Activated naive CD4-positive, alpha-beta T cell treated with anti-CD3 and anti-CD28 coated beads, Interleukin-2, amount 50 U/mL, for 24 hours (primary cell): Measurements from ENCODE around the gene KLF16.

Experiments used
- H3K27ac Mint-ChIP-seq: one replicate; pipeline ENCODE4 v1.8.0; 2021; ENCODE audit warnings: mild to moderate bottlenecking, mixed read lengths
- H3K27me3 Mint-ChIP-seq: one replicate; pipeline ENCODE4 v1.8.0; 2021; ENCODE audit warnings: mixed read lengths
- H3K36me3 Mint-ChIP-seq: one replicate; pipeline ENCODE4 v1.8.0; 2021; ENCODE audit warnings: mixed read lengths
- H3K4me1 Mint-ChIP-seq: one replicate; pipeline ENCODE4 v1.8.0; 2021; ENCODE audit warnings: mixed read lengths
- H3K4me3 Mint-ChIP-seq: one replicate; pipeline ENCODE4 v1.8.0; 2021; ENCODE audit warnings: mild to moderate bottlenecking, mixed read lengths
- H3K9me3 Mint-ChIP-seq: one replicate; pipeline ENCODE4 v1.8.0; 2021; ENCODE audit warnings: mixed read lengths

The KLF16 gene

GRCh38 chr19:1845642-1846041 lies 17.7 kb downstream of the KLF16 start:
- H3K4me3 Mint-ChIP-seq = peak overlapping the region; percentile 91
- peaks cover 71% of the 10 kb centered on the region for H3K4me1 Mint-ChIP-seq

GRCh38 chr19:1845125-1845515 lies 18.3 kb downstream of the KLF16 start:
- Mint-ChIP-seq H3K27ac (no peak overlapping the region), H3K9me3 (no peaks in the 10 kb centered on the region), H3K27me3 (no peaks in the 10 kb centered on the region), H3K4me3 (no peak overlapping the region), H3K4me1 (peaks cover 72% of the 10 kb centered on the region), H3K36me3 (no peaks in the 10 kb centered on the region)

More at GRCh38 chr19:1845642-1846041, 17.7 kb downstream of the KLF16 start:
- Mint-ChIP-seq H3K9me3 (no peaks in the 10 kb centered on the region), H3K27ac (no peak overlapping the region), H3K27me3 (no peaks in the 10 kb centered on the region), H3K36me3 (no peaks in the 10 kb centered on the region)

GRCh38 chr19:1844513-1845124 lies 18.8 kb downstream of the KLF16 start:
- no peak overlapping the region for H3K27ac Mint-ChIP-seq
- peaks cover 72% of the 10 kb centered on the region for H3K4me1 Mint-ChIP-seq
- no peaks in the 10 kb centered on the region for H3K27me3 Mint-ChIP-seq
- no peaks in the 10 kb centered on the region for H3K36me3 Mint-ChIP-seq
- no peaks in the 10 kb centered on the region for H3K9me3 Mint-ChIP-seq
- H3K4me3 Mint-ChIP-seq = no peak overlapping the region

DNA sequence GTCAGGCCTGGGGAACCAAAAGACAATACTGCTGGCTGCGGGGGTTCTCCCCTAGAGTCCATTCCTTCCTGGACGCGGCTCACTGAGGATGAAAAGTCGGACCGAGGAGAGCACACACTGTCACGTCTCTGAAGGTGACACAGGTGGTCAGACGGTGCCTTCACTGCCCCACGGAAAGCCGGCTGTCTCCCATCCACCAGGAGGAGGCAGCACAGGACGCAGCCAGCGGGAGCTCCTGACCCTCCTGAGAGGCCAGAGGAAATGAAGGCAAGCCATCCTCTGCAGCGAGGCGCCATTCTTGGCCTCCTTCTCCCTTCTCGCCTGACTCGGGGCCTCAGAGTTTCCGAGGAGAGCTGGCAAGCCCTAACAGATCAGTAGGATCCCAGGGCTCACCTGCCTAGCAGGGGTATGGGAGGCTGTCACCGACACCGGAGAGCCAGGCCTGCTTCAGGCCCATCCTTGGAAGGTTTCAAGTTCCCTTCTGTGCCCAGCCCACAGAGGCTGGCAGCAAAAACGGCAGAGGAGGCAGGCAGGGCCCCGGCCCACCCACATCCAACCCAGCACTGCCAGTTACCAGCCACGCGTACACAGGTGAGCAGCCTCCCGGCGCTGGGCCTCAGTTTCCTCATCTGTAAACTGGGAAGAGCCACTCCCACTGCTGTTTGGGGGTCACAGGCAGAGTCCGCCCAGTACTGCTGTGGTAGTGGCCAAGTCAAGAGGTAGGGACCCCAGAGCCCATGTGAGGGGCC lies 19.6 kb downstream of the KLF16 start:
- no peaks in the 10 kb centered on the region for H3K36me3 Mint-ChIP-seq
- H3K27ac Mint-ChIP-seq = no peak overlapping the region
- peak overlapping the region; percentile 26 for H3K4me3 Mint-ChIP-seq
- no peaks in the 10 kb centered on the region for H3K27me3 Mint-ChIP-seq
- H3K4me1 Mint-ChIP-seq = peaks cover 66% of the 10 kb centered on the region
- H3K9me3 Mint-ChIP-seq = no peaks in the 10 kb centered on the region

DNA sequence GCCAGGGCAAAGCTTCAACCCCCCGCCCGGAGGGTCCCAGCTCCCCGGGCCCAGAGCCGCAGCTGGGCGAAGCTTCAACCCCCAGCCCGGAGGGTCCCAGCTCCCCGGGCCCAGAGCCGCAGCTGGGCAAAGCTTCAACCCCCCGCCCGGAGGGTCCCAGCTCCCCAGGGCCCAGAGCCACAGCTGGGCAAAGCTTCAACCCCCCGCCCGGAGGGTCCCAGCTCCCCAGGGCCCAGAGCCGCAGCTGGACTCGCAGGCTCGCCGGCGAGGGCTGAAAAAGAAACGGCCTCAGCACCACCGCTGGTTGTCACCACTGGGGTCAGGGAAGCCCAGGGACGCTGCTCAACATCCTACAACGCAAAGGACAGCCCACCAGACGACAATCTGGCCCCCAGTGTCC lies 20.3 kb downstream of the KLF16 start:
- no peaks in the 10 kb centered on the region for H3K9me3 Mint-ChIP-seq
- no peak overlapping the region for H3K27ac Mint-ChIP-seq
- H3K27me3 Mint-ChIP-seq = no peaks in the 10 kb centered on the region
- H3K36me3 Mint-ChIP-seq = no peaks in the 10 kb centered on the region
- no peak overlapping the region for H3K4me3 Mint-ChIP-seq
- H3K4me1 Mint-ChIP-seq = peaks cover 64% of the 10 kb centered on the region

GRCh38 chr19:1841209-1841924 lies 22.0 kb downstream of the KLF16 start:
- Mint-ChIP-seq H3K4me1 (peaks cover 59% of the 10 kb centered on the region), H3K27ac (no peak overlapping the region), H3K4me3 (no peak overlapping the region), H3K27me3 (no peaks in the 10 kb centered on the region), H3K9me3 (no peaks in the 10 kb centered on the region), H3K36me3 (no peaks in the 10 kb centered on the region)

DNA sequence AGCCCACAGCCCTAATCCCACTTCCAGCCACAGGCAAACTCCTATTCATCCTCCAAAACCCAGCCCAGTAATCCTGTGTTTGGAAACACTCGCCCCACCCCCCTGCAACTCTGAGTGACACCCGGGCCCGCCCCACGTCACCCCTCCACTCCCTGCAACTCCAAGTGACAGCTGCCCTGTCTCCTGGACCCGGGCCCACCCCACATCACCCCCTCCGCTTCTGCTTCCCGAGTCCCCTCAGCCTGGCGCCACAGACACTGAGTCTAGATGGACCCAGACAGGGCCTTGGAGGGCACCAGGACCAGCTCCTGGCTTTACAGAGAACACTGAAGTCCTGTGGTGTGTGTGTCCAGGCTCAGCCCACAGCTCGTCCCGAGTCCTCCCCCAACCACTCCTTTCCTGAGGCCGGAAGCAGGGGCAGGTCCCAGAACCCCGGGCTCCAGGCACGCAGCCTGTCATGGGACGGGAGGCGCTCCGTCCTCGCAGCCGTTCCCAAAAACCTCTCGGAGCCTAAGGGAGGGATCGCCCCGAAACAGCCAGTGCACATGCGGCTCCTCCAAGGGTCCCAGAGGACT lies 22.8 kb downstream of the KLF16 start:
- Mint-ChIP-seq H3K9me3 (no peaks in the 10 kb centered on the region), H3K27me3 (no peaks in the 10 kb centered on the region), H3K4me1 (peaks cover 56% of the 10 kb centered on the region), H3K4me3 (no peak overlapping the region), H3K27ac (no peak overlapping the region), H3K36me3 (no peaks in the 10 kb centered on the region)

DNA sequence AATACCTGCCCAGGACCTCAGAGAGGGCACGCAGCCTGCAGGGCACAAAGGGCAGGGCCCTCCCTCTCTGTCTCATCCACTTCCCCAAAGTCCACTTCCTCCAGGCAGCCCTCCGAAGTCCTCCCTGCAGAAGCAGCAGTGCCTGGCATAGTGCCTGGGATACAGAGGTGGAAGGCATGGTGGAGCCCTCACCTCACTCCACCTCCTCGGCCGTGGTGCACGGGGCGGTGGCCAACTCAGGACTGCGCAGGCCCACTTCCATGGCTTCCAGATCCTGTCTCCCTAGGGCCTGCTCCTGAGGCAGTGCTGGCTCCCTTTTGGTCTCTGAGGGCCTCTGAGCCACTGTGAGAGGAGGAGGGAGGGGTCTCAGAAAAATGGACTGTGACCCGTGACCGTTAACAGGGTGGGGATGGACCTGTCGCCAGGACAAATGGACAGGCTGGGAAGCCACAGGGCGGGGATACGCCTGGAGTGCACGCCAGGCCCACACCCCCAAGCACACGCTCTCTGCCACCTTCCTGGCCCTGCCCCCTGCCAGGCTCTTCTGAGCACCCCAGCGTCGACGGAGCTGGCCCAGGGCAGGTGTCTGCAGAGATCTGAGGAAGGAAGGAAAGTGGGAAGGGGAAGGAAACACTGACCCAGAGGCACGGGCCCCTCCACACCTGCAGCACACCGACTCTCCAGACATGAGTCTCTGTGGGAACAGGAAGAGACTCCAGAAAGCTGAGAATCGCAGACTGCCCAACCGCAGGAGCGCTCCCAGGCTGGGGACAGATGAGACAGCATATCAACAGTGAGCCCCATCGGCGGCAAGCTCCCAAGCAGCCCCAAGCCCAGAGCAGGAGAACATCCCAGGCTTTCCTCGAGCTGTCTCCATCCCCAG lies 23.5 kb downstream of the KLF16 start:
- Mint-ChIP-seq H3K27ac (no peak overlapping the region), H3K9me3 (no peaks in the 10 kb centered on the region), H3K27me3 (no peaks in the 10 kb centered on the region), H3K36me3 (no peaks in the 10 kb centered on the region), H3K4me3 (no peak overlapping the region), H3K4me1 (peaks cover 52% of the 10 kb centered on the region)

- H3K4me1 Mint-ChIP-seq = peaks cover 37% of the 10 kb centered on the region
- H3K9me3 Mint-ChIP-seq = no peaks in the 10 kb centered on the region
- H3K27me3 Mint-ChIP-seq = no peaks in the 10 kb centered on the region
Measured at GRCh38 chr19:1837625-1838105, 25.7 kb downstream of the KLF16 start.

GRCh38 chr19:1837222-1837565 lies 26.2 kb downstream of the KLF16 start:
- H3K4me3 Mint-ChIP-seq = no peak overlapping the region
- no peaks in the 10 kb centered on the region for H3K36me3 Mint-ChIP-seq
- no peaks in the 10 kb centered on the region for H3K9me3 Mint-ChIP-seq
- no peaks in the 10 kb centered on the region for H3K27me3 Mint-ChIP-seq
- peaks cover 33% of the 10 kb centered on the region for H3K4me1 Mint-ChIP-seq
- no peak overlapping the region for H3K27ac Mint-ChIP-seq

More at GRCh38 chr19:1837625-1838105, 25.7 kb downstream of the KLF16 start:
- Mint-ChIP-seq H3K36me3 (no peaks in the 10 kb centered on the region), H3K4me3 (no peak overlapping the region), H3K27ac (no peak overlapping the region)

- Mint-ChIP-seq H3K27ac (no peak overlapping the region), H3K4me1 (peaks cover 27% of the 10 kb centered on the region), H3K4me3 (no peak overlapping the region), H3K36me3 (no peaks in the 10 kb centered on the region), H3K9me3 (no peaks in the 10 kb centered on the region), H3K27me3 (no peaks in the 10 kb centered on the region)
Measured at GRCh38 chr19:1836458-1837221, 26.7 kb downstream of the KLF16 start.

DNA sequence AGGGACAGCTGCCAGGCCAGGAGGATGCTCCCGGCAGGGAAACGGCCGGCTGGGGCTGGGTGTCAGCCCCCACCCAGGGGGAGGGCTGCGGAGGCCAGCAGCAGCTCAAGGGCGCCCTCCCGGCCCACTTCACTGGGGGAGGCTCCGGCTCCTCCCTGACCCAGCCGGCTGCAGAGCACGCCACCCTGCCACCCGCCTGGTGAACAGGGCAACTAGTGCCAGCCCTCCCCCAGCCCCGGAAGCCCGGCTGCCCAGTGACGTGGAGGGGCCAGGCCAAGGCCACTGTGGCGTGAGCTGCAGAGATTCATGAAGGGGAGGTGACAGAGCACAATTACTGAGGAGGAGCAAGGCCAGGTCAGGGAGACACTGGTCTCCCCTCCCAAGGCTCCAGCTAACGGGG lies 29.8 kb downstream of the KLF16 start:
- no peaks in the 10 kb centered on the region for H3K9me3 Mint-ChIP-seq
- peaks cover 8% of the 10 kb centered on the region for H3K4me1 Mint-ChIP-seq
- no peaks in the 10 kb centered on the region for H3K27me3 Mint-ChIP-seq
- no peak overlapping the region for H3K27ac Mint-ChIP-seq
- no peak overlapping the region for H3K4me3 Mint-ChIP-seq
- peaks cover 1% of the 10 kb centered on the region for H3K36me3 Mint-ChIP-seq

DNA sequence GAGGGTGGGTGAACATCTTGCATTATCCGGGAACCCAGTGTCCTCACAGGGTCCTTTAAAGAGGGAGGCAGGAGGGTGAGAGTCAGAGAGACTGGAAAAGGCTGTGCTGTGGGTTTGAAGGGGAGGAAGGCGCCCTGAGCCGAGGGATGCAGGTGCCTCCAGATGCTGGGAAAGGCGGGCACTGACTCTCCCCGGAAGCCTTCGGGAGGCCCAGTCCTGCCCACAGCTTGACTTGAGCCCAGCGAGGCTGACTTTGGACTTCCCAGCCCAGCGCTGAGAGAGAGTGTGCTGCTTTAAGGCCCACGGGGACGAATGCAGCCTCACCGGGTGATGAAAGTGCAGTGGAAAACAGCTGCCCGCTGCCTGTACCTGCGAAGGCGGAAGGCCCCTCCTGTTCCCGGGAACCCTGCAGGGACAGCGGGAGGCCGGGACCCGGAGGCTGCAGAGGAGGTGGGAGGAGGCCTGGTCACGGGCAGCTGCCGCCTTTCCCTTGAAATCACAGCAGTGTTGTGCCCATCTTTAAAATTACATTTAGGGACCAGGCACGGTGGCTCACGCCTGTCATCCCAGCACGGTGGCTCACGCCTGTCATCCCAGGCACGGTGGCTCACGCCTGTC lies 31.2 kb downstream of the KLF16 start:
- no peak overlapping the region for H3K27ac Mint-ChIP-seq
- no peak overlapping the region for H3K4me3 Mint-ChIP-seq
- H3K9me3 Mint-ChIP-seq = no peaks in the 10 kb centered on the region
- H3K4me1 Mint-ChIP-seq = peaks cover 4% of the 10 kb centered on the region
- H3K36me3 Mint-ChIP-seq = peaks cover 1% of the 10 kb centered on the region
- no peaks in the 10 kb centered on the region for H3K27me3 Mint-ChIP-seq

DNA sequence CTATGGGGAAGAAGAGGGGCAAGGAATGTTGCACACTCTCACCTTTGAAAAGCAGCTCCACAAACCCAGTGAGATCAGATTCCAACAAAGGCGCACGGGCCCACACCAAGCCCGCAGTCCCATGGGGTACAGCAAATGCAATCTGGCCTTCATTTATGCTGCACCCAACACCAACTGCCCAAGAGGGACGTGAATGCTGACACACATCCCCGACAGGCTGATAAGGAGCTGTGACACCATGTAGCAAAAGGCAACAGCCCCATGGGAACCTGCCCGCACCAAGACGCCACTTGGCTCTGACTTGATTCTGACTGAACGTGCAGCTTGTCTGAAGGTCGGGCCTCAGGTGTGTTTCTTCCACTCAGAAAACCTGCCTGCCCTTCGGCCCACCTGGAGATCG lies 32.4 kb downstream of the KLF16 start:
- no peaks in the 10 kb centered on the region for H3K27me3 Mint-ChIP-seq
- H3K27ac Mint-ChIP-seq = no peak overlapping the region
- H3K4me3 Mint-ChIP-seq = no peak overlapping the region
- no peaks in the 10 kb centered on the region for H3K9me3 Mint-ChIP-seq
- H3K36me3 Mint-ChIP-seq = peaks cover 1% of the 10 kb centered on the region
- H3K4me1 Mint-ChIP-seq = peaks cover 2% of the 10 kb centered on the region
